Activated naive CD8-positive, alpha-beta T cell treated with anti-CD3 and anti-CD28 coated beads for 36 hours (primary cell): ENCODE results near the gene TMED8. TPM values are rescaled to one million over a fixed set of nuclear protein-coding genes. Genes with fewer than 3 reads are reported as not detected.
"Not testable (repeated sequence)": the region's sequence is repeated elsewhere in the genome, so short reads cannot be mapped to it uniquely, and the experiment has no call there.

ENCODE experiments used
- DNase-seq: peaks from one replicate; pipeline ENCODE4 v3.0.0; 2021
- H3K27ac Mint-ChIP-seq: one replicate; pipeline ENCODE4 v1.8.0; 2022; ENCODE audit warnings: mild to moderate bottlenecking, moderate library complexity, mixed read lengths
- H3K27me3 Mint-ChIP-seq: one replicate; pipeline ENCODE4 v1.8.0; 2022; ENCODE audit warnings: mild to moderate bottlenecking, mixed read lengths
- H3K36me3 Mint-ChIP-seq: one replicate; pipeline ENCODE4 v1.8.0; 2021; ENCODE audit warnings: mild to moderate bottlenecking, mixed read lengths
- H3K4me1 Mint-ChIP-seq: one replicate; pipeline ENCODE4 v1.8.0; 2021; ENCODE audit warnings: mixed read lengths
- H3K4me3 Mint-ChIP-seq: one replicate; pipeline ENCODE4 v1.8.0; 2022; ENCODE audit warnings: mild to moderate bottlenecking, moderate library complexity, mixed read lengths
- H3K9me3 Mint-ChIP-seq: one replicate; pipeline ENCODE4 v1.8.0; 2022; ENCODE audit warnings: mixed read lengths
- total RNA-seq, 2 experiments: library from RNA; stranded (reverse); gene quantifications; one replicate each; pipeline ENCODE4 v1.2.3, GENCODE V29; 2021

Gene TMED8
- total RNA-seq, 2 experiments from 2014 or later: 25.0 to 26.0 TPM

DNA sequence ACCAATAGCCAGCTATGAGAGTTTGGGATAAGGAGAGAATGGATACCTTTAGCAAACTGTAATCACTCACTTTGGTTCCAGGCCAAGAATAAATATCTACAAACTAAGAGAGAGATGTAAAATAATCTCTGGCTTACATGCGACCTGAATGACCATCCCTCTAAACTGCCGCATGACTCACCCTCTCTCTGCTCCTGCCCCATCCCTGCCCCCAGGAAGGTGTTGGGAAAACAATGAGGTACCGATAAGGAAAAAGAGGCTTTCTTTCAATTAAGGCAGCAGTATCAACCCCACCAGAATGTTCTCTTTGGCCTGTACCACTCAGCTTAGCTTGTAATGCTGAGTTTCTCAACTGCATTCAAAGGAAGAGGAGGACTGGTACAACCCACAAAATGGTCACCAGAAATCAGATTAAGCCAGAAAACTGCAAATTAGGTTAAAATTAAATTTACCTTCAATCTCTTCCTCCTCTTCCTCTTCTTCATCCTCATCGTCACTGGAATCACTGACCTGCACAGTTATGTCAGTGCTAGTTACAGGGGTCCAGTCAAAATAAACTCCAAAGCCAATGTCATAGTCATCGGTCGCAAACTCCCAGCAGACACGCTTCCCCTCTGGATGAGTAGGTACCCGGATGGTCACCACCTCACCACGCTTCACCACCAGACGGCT lies 34.0 kb downstream of the TMED8 start:
- no peak overlapping the region for H3K4me3 Mint-ChIP-seq
- peaks cover 2% of the 10 kb centered on the region for H3K4me1 Mint-ChIP-seq
- no peaks in the 10 kb centered on the region for H3K27me3 Mint-ChIP-seq
- H3K27ac Mint-ChIP-seq: no peak overlapping the region
- no peak for DNase-seq
- H3K36me3 Mint-ChIP-seq: no peaks in the 10 kb centered on the region
- no peaks in the 10 kb centered on the region for H3K9me3 Mint-ChIP-seq

DNA sequence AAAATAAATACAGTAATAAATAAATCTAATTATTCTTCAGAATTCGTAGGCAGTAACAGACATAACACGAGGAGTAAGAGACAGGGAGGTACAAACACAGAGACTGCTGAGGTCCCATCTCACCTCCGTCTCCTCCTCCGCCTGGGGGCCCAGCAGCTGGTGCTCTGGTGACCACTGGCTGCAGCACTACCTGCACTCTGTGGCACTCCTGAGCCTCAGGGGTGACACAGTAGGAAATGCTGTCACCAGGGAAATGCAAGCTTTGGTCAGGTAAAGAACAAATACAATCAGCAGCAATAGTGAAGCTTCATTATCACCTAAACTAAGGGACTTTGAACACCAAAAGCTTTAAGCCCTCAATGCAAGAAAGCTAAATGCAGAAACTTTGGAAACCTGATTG lies 36.5 kb downstream of the TMED8 start:
- H3K27me3 Mint-ChIP-seq: no peaks in the 10 kb centered on the region
- no peaks in the 10 kb centered on the region for H3K4me1 Mint-ChIP-seq
- DNase-seq: no peak
- H3K4me3 Mint-ChIP-seq: no peak overlapping the region
- no peaks in the 10 kb centered on the region for H3K36me3 Mint-ChIP-seq
- H3K27ac Mint-ChIP-seq: no peak overlapping the region
- no peaks in the 10 kb centered on the region for H3K9me3 Mint-ChIP-seq

DNA sequence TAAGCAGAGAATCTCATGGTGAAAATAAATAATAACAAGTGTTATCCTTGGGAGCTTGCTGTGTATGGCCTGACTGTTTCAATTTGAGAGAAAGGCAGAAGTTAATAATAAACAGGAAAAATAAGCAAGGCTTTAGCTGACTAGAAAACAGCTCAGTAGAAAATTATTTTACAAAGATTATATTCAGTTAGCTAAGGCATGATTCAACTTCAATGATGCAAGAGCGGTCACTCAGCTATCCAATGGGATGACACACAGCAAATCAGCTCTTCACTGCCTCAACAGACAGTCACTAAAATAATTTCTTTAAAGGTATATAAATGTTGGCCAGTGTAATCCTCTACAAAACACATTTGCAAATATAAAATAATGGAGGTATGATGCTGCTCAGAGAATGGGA lies 37.5 kb downstream of the TMED8 start:
- Mint-ChIP-seq H3K36me3 (no peaks in the 10 kb centered on the region), H3K4me1 (no peaks in the 10 kb centered on the region), H3K9me3 (no peaks in the 10 kb centered on the region), H3K27me3 (no peaks in the 10 kb centered on the region), H3K4me3 (no peak overlapping the region), H3K27ac (no peak overlapping the region)
- no peak for DNase-seq

DNA sequence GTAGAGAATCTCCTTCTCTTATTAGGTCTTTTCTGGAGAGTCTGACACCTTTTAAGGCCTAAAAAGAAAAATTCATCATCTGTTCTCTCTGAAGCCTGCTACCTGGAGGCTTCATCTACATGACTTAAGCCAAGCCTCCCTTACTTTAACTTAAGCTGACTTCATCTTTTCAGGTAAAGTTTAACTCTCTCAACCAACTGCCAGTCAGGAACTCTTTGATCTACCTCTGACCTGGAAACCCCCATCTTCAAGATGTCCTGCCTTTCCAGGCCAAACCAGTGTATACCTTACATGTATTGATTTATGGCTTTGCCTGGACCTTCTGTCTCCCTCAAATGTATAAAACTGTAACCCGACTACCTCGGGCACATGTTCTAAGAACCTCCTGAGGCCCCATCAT lies 38.6 kb downstream of the TMED8 start:
- Mint-ChIP-seq H3K27me3 (no peaks in the 10 kb centered on the region), H3K36me3 (no peaks in the 10 kb centered on the region), H3K9me3 (no peaks in the 10 kb centered on the region), H3K4me3 (no peak overlapping the region), H3K27ac (no peak overlapping the region), H3K4me1 (no peaks in the 10 kb centered on the region)
- no peak for DNase-seq

DNA sequence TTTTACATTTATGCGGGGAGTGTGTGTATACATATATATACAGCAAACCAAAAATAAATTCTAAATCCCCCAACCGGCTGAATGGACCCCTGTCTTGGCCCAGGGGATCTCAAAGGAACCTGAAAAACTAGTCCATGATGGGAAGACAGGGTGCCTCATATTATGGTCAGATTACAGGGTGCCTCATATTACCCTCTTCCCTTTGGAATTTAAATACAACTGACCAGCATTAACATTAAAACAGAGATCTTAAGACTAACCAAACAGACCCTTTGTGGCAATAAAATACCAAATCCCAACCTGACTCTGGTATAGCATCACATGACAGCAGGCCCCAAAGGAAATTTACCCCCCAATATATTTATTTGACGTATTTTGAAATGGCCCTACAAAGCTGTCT lies 39.0 kb downstream of the TMED8 start:
- Mint-ChIP-seq H3K27ac (no peak overlapping the region), H3K36me3 (no peaks in the 10 kb centered on the region), H3K4me3 (no peak overlapping the region), H3K27me3 (no peaks in the 10 kb centered on the region), H3K9me3 (no peaks in the 10 kb centered on the region), H3K4me1 (no peaks in the 10 kb centered on the region)
- no peak for DNase-seq

DNA sequence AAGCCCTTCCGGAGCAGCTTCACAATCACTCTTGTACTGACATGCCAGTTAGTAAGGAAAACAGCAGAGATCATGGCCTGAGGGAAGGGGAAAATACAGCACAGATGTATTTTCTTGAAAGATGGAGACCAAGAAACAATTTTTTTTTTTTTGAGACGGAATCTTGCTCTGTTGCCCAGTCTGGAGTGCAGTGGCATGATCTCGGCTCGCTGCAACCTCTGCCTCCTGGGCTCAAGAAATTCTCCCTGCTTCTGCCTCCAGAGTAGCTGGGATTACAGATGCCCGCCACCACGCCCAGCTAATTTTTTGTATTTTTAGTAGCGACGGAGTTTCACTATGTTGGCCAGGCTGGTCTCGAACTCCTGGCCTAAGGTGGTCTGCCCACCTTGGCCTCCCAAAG lies 39.6 kb downstream of the TMED8 start:
- not testable (repeated sequence) for DNase-seq, H3K36me3 Mint-ChIP-seq, H3K4me1 Mint-ChIP-seq, H3K27me3 Mint-ChIP-seq, H3K4me3 Mint-ChIP-seq, H3K9me3 Mint-ChIP-seq, H3K27ac Mint-ChIP-seq

DNA sequence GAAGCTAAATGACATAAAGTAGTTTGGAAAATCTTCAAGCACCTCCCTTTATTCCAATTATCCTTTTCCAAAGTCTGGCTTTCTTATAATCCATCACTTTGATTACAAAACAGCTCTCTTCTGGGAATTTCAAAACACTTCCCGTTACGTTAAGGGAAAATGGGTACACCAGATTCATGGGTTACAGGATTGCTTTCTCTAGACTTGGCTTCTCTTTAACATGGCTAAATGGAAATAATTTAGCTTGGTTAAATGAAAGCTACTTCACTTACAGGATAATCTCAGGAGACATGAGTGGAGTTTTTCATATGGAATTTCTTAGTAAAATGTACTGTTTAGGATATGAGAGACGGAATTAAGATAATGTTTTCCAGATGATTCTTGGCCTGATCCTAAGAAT lies 41.3 kb downstream of the TMED8 start:
- no peak for DNase-seq
- Mint-ChIP-seq H3K9me3 (no peaks in the 10 kb centered on the region), H3K27me3 (no peaks in the 10 kb centered on the region), H3K4me1 (no peaks in the 10 kb centered on the region), H3K4me3 (no peak overlapping the region), H3K36me3 (no peaks in the 10 kb centered on the region), H3K27ac (no peak overlapping the region)

DNA sequence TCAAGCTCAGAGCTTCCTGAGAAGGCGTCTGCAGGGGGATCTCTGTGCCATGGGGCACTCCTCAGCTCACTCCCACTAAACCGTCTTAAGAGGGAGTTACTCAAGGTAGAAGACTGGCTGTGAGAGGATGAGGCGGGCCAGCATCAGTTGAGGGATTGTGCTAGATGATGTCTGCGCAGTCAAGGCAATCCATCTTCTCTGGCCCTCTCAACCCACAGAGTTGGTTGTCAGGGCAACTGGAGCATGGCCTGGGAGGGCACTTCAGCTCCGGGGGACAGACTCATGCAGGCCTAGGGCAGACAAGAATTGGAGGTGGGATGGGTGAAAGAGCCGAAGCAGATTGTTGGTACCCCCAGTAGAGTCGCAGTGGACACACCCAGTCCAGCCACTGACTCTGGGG lies 47.0 kb downstream of the TMED8 start:
- Mint-ChIP-seq H3K4me3 (no peak overlapping the region), H3K9me3 (no peaks in the 10 kb centered on the region), H3K4me1 (no peaks in the 10 kb centered on the region), H3K27ac (no peak overlapping the region), H3K36me3 (no peaks in the 10 kb centered on the region), H3K27me3 (no peaks in the 10 kb centered on the region)
- DNase-seq: no peak

DNA sequence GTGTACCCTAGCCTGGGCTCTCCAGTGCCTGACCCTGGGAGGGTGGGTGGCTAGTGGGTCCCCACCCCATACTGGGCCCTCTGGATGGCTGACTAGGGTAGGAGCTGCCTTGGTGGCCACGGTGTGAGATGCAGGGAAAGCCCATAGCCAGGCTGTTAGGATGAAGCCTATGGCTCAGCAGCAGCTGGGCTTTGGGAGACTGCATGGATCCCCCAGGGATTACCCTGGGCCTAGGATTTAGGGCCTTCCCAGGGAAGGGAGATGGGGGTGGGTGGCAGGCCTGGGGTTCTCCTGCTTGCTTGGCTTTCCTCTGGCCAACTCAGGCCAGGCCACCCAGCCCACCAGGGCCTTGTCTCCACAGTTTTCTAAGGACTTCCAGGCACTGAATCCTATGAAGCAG lies 49.8 kb downstream of the TMED8 start:
- Mint-ChIP-seq H3K36me3 (no peaks in the 10 kb centered on the region), H3K27me3 (no peaks in the 10 kb centered on the region), H3K27ac (no peak overlapping the region), H3K4me1 (peaks cover 3% of the 10 kb centered on the region), H3K4me3 (no peak overlapping the region), H3K9me3 (no peaks in the 10 kb centered on the region)
- no peak for DNase-seq

DNA sequence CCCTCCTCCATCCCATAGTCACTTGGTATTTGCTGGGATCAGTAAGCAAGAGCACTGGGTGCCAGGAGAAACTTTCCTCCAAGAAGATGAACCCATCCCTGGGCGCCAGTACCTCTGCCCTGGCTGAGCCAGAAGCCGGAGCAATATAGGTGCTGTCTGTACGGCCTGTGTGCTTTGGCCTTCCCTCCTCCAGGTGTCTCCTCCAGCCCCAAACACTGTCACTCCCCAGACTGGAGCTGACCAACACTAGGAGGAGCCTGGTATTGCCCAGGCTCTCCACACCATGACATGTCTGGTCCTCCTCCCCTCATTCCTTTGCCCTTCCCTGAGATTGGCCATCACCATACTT lies 51.2 kb downstream of the TMED8 start:
- no peaks in the 10 kb centered on the region for H3K27me3 Mint-ChIP-seq
- H3K36me3 Mint-ChIP-seq: no peaks in the 10 kb centered on the region
- no peaks in the 10 kb centered on the region for H3K9me3 Mint-ChIP-seq
- peaks cover 5% of the 10 kb centered on the region for H3K4me1 Mint-ChIP-seq
- H3K27ac Mint-ChIP-seq: no peak overlapping the region
- no peak for DNase-seq
- no peak overlapping the region for H3K4me3 Mint-ChIP-seq

DNA sequence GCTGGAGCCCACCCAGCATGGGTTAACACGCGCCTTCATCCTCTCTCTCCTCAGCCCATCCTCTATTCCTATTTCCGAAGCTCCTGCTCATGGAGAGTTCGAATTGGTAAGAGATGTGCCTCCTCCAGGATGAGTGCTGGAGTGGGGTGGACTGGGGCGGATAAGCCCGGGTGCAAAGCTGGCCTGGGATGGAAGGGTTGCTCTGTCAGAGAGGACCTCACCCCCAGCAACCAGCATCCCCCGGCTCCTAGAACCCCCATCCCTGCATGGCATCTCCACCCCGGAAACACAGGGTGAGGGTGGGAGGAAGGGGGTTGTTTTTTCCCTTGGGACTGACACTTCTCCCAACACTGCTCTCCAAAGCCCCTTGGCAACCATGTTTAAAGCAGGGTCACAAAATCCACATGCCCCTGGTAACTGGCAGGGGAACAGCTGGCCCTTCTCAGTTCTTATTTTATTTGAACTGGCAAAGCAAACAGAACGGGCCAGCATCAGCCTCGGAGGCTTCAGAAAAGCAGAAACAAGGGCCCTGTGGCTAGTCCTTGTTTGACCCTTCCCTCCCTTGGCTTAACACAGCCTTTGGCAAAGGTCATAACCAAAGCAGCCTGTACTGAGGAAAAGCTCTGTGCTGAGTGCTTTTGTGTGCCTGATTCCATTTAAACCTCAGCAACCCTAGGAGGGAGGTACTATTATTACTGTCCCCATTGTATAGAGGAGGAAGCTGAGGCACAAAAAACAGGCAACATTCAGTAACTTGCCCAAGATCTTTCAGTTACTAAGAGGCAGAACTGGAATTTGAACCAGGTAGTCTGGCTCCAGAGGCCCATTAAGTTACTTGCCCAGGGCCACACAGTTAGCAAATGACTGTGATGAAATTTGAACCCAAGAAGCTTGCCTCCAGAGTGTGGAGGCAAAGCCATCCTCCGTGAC lies 51.8 kb downstream of the TMED8 start:
- peaks cover 7% of the 10 kb centered on the region for H3K4me1 Mint-ChIP-seq
- H3K27me3 Mint-ChIP-seq: no peaks in the 10 kb centered on the region
- DNase-seq: no peak
- no peak overlapping the region for H3K4me3 Mint-ChIP-seq
- no peaks in the 10 kb centered on the region for H3K36me3 Mint-ChIP-seq
- H3K9me3 Mint-ChIP-seq: no peaks in the 10 kb centered on the region
- no peak overlapping the region for H3K27ac Mint-ChIP-seq

DNA sequence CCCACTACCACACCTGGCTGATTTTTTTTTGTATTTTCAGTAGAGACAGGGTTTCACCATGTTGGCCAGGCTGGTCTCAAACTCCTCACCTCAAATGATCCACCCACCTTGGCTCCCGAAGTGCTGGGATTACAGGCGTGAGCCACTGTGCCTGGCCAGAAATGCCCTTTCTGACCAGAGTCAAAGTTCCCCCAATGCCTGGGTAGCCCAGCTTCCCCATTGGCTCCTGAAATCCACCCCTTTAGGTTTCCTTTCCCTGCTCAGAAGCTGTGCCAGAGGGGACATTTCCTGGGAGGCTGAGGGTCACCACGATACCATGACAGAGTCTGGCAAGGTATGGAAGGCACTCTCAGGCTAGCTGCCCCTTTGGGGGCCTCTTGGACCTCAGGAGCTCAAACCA lies 52.6 kb downstream of the TMED8 start:
- Mint-ChIP-seq H3K4me1 (peaks cover 13% of the 10 kb centered on the region), H3K36me3 (no peaks in the 10 kb centered on the region), H3K27ac (no peak overlapping the region), H3K9me3 (no peaks in the 10 kb centered on the region), H3K27me3 (no peaks in the 10 kb centered on the region), H3K4me3 (no peak overlapping the region)
- no peak for DNase-seq

DNA sequence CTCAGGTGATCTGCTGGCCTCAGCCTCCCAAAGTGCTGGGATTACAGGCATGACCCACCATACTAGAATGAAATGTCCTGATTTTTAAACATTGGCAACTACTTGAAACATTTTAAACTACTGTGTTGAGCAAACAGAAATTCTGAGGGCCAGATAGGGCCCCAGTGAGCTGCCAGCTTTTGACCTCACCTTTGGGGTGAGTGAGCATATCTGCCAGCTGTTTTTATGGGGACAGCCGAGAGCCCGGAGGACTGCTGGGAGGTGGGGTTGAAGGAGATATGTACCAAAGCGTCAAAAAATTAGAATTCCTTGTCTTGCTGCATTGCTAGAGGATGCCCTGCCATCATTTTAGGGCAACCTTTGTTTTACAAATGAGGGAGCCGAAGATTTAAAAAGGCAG lies 53.3 kb downstream of the TMED8 start:
- Mint-ChIP-seq H3K4me3 (no peak overlapping the region), H3K27ac (no peak overlapping the region), H3K27me3 (no peaks in the 10 kb centered on the region), H3K9me3 (no peaks in the 10 kb centered on the region), H3K36me3 (no peaks in the 10 kb centered on the region), H3K4me1 (peaks cover 13% of the 10 kb centered on the region)
- no peak for DNase-seq

DNA sequence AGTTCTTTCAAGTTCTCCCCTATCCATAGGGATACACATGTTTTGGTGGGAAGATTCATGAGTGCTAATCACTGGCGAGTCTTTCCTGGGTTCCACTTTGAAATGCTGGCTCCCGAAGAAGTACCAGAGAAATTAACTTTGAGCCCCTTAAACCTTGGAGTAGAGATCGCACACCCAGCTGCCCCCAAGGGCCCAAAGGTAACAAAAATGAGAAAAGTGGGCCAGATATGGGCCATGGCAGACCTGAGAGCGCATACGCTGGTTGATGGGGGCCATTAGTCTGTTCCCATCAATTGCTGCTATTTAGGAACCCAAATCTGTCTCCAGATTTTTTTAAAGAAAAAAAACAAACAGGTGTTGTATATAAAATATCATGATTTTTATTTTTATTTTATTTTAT lies 53.9 kb downstream of the TMED8 start:
- no peak overlapping the region for H3K27ac Mint-ChIP-seq
- H3K4me3 Mint-ChIP-seq: no peak overlapping the region
- H3K9me3 Mint-ChIP-seq: no peaks in the 10 kb centered on the region
- H3K27me3 Mint-ChIP-seq: no peaks in the 10 kb centered on the region
- H3K36me3 Mint-ChIP-seq: no peaks in the 10 kb centered on the region
- DNase-seq: no peak
- peaks cover 13% of the 10 kb centered on the region for H3K4me1 Mint-ChIP-seq

DNA sequence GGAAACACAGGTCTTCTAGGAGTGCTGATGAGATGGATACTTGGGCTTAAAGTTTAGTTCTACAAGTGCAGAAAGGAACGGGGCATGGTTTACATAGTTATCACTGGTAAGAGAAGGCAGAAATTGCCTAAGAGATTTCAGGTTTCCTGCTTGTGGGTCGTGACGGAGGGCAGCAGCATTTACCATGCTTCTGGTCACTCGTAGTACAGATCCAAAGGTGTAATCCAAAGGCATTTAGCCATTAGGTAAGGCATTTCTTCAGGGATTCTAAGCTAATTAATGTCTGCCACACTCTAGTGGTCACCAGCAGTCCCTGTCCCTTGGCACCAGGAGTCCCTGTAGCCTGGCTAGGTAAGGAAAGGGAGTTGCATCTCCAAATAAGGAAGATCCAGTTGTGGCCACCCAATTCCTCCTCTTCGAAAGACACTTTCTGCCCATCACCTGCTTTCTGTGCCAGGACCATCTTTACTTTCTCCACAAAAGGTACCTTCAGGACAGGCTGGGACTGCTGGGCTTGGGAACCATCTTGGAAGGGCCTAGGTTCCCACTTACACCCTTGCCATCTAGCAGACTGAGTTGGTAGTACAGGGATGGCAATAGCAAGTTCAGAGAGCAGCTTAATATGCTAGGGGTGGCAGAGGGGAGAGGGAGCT lies 54.5 kb downstream of the TMED8 start:
- H3K4me3 Mint-ChIP-seq: peak overlapping the region; percentile 98
- no peaks in the 10 kb centered on the region for H3K36me3 Mint-ChIP-seq
- peaks cover 13% of the 10 kb centered on the region for H3K4me1 Mint-ChIP-seq
- no peaks in the 10 kb centered on the region for H3K27me3 Mint-ChIP-seq
- H3K9me3 Mint-ChIP-seq: no peaks in the 10 kb centered on the region
- DNase-seq: no peak
- peak overlapping the region; percentile 100 for H3K27ac Mint-ChIP-seq
